ENCODE results near the gene ADAM23. TPM values are rescaled to one million over a fixed set of nuclear protein-coding genes. Genes with fewer than 3 reads are reported as not detected.

ADAM23 gene
- total RNA-seq, 2 experiments from 2014 or later, result 0.10 to 0.42 TPM

GRCh38 chr2:206430452-206430851 lies 12.9 kb upstream of the ADAM23 start:
- Mint-ChIP-seq H3K27me3 (ENCODE audit: low read depth) (peaks cover 5% of the 10 kb centered on the region), H3K27ac (no peak overlapping the region), H3K9me3 (no peaks in the 10 kb centered on the region), H3K4me3 (no peak overlapping the region), H3K36me3 (ENCODE audit: low read depth) (no peaks in the 10 kb centered on the region), H3K4me1 (ENCODE audit: low read depth) (no peaks in the 10 kb centered on the region)
- intact Hi-C loops (cut with micrococcal nuclease), result no loop called here
- DNase-seq, result no peak
- CTCF ChIA-PET, result no interaction called here

- CTCF ChIA-PET, result no interaction called here
- DNase-seq, result no peak
- Mint-ChIP-seq H3K27me3 (ENCODE audit: low read depth) (peaks cover 7% of the 10 kb centered on the region), H3K9me3 (no peaks in the 10 kb centered on the region), H3K4me1 (ENCODE audit: low read depth) (no peaks in the 10 kb centered on the region), H3K4me3 (no peak overlapping the region), H3K27ac (no peak overlapping the region), H3K36me3 (ENCODE audit: low read depth) (no peaks in the 10 kb centered on the region)
- intact Hi-C loops (cut with micrococcal nuclease), result no loop called here
These were observed 11.9 kb upstream of the ADAM23 start for GRCh38 chr2:206431439-206431838.

- peaks cover 9% of the 10 kb centered on the region for H3K27me3 Mint-ChIP-seq (ENCODE audit: low read depth)
- CTCF ChIA-PET, result interaction anchor here (1.0 kb wide), 1 partner anchor 8 kb away, joined by 3 read pairs; no protein-coding TSS in a partner anchor
- no peak overlapping the region for H3K4me3 Mint-ChIP-seq
- no peaks in the 10 kb centered on the region for H3K4me1 Mint-ChIP-seq (ENCODE audit: low read depth)
- no peaks in the 10 kb centered on the region for H3K9me3 Mint-ChIP-seq
- intact Hi-C loops (cut with micrococcal nuclease), result no loop called here
- DNase-seq, result no peak
- H3K36me3 Mint-ChIP-seq (ENCODE audit: low read depth), result no peaks in the 10 kb centered on the region
- no peak overlapping the region for H3K27ac Mint-ChIP-seq
These were observed 10.9 kb upstream of the ADAM23 start for GRCh38 chr2:206432193-206433082.

- H3K27ac Mint-ChIP-seq, result no peak overlapping the region
- intact Hi-C loops (cut with micrococcal nuclease), result no loop called here
- H3K4me1 Mint-ChIP-seq (ENCODE audit: low read depth), result no peaks in the 10 kb centered on the region
- no peak for DNase-seq
- H3K27me3 Mint-ChIP-seq (ENCODE audit: low read depth), result peaks cover 12% of the 10 kb centered on the region
- H3K4me3 Mint-ChIP-seq, result no peak overlapping the region
- H3K36me3 Mint-ChIP-seq (ENCODE audit: low read depth), result no peaks in the 10 kb centered on the region
- CTCF ChIA-PET, result interaction anchor here (0.7 to 1.0 kb wide), 2 partner anchors 9 to 116 kb away, joined by 3 read pairs; no protein-coding TSS in a partner anchor
- H3K9me3 Mint-ChIP-seq, result no peaks in the 10 kb centered on the region
These were observed 10.1 kb upstream of the ADAM23 start for GRCh38 chr2:206433190-206433589.

GRCh38 chr2:206433686-206434085 lies 9.6 kb upstream of the ADAM23 start:
- Mint-ChIP-seq H3K4me1 (ENCODE audit: low read depth) (no peaks in the 10 kb centered on the region), H3K27me3 (ENCODE audit: low read depth) (peaks cover 17% of the 10 kb centered on the region), H3K27ac (no peak overlapping the region), H3K4me3 (no peak overlapping the region), H3K36me3 (ENCODE audit: low read depth) (no peaks in the 10 kb centered on the region), H3K9me3 (no peaks in the 10 kb centered on the region)
- CTCF ChIA-PET, result interaction anchor here (0.7 kb wide), 1 partner anchor 115 kb away, joined by 3 read pairs; no protein-coding TSS in a partner anchor
- DNase-seq, result no peak
- intact Hi-C loops (cut with micrococcal nuclease), result no loop called here

- H3K4me1 Mint-ChIP-seq (ENCODE audit: low read depth), result no peaks in the 10 kb centered on the region
- intact Hi-C loops (cut with micrococcal nuclease), result no loop called here
- peaks cover 26% of the 10 kb centered on the region for H3K27me3 Mint-ChIP-seq (ENCODE audit: low read depth)
- no peaks in the 10 kb centered on the region for H3K36me3 Mint-ChIP-seq (ENCODE audit: low read depth)
- no peak overlapping the region for H3K27ac Mint-ChIP-seq
- no peak overlapping the region for H3K4me3 Mint-ChIP-seq
- no peaks in the 10 kb centered on the region for H3K9me3 Mint-ChIP-seq
- CTCF ChIA-PET, result interaction anchor here (0.5 to 0.6 kb wide), 2 partner anchors 150 to 1696 kb away, joined by 3 to 4 read pairs; no protein-coding TSS in a partner anchor
- no peak for DNase-seq
These were observed 7.6 kb upstream of the ADAM23 start for GRCh38 chr2:206435742-206436141.

GRCh38 chr2:206438196-206438724 lies 5.1 kb upstream of the ADAM23 start:
- Mint-ChIP-seq H3K27me3 (ENCODE audit: low read depth) (peaks cover 40% of the 10 kb centered on the region), H3K36me3 (ENCODE audit: low read depth) (no peaks in the 10 kb centered on the region), H3K4me1 (ENCODE audit: low read depth) (peaks cover 10% of the 10 kb centered on the region), H3K9me3 (no peaks in the 10 kb centered on the region), H3K4me3 (no peak overlapping the region), H3K27ac (no peak overlapping the region)
- no peak for DNase-seq
- intact Hi-C loops (cut with micrococcal nuclease), result no loop called here
- CTCF ChIA-PET, result no interaction called here

GRCh38 chr2:206442474-206442832 lies 879 bp upstream of the ADAM23 start:
- Mint-ChIP-seq H3K4me1 (ENCODE audit: low read depth) (peaks cover 13% of the 10 kb centered on the region), H3K9me3 (no peaks in the 10 kb centered on the region), H3K27me3 (ENCODE audit: low read depth) (peaks cover 59% of the 10 kb centered on the region), H3K4me3 (peak overlapping the region; percentile 70), H3K36me3 (ENCODE audit: low read depth) (no peaks in the 10 kb centered on the region), H3K27ac (no peak overlapping the region)
- CTCF ChIA-PET, result no interaction called here
- intact Hi-C loops (cut with micrococcal nuclease), result loop anchor here (2.0 to 5.0 kb wide), 2 partner anchors 90 to 168 kb away; partner anchors contain the start of gene ZDBF2
- no peak for DNase-seq

- Mint-ChIP-seq H3K36me3 (ENCODE audit: low read depth) (no peaks in the 10 kb centered on the region), H3K27ac (no peak overlapping the region), H3K4me3 (peak overlapping the region; percentile 76), H3K4me1 (ENCODE audit: low read depth) (peaks cover 13% of the 10 kb centered on the region), H3K9me3 (no peaks in the 10 kb centered on the region), H3K27me3 (ENCODE audit: low read depth) (peaks cover 55% of the 10 kb centered on the region)
- peak; percentile 11 for DNase-seq
- intact Hi-C loops (cut with micrococcal nuclease), result loop anchor here (1.0 to 5.0 kb wide), 3 partner anchors 88 to 284 kb away; partner anchors contain the start of gene ZDBF2
- CTCF ChIA-PET, result no interaction called here
These were observed 599 bp downstream of the ADAM23 start for GRCh38 chr2:206443735-206444527.

- CTCF ChIA-PET, result no interaction called here
- no peaks in the 10 kb centered on the region for H3K9me3 Mint-ChIP-seq
- H3K4me3 Mint-ChIP-seq, result no peak overlapping the region
- H3K36me3 Mint-ChIP-seq (ENCODE audit: low read depth), result no peaks in the 10 kb centered on the region
- H3K27me3 Mint-ChIP-seq (ENCODE audit: low read depth), result peaks cover 49% of the 10 kb centered on the region
- DNase-seq, result no peak
- intact Hi-C loops (cut with micrococcal nuclease), result no loop called here
- H3K27ac Mint-ChIP-seq, result no peak overlapping the region
- H3K4me1 Mint-ChIP-seq (ENCODE audit: low read depth), result peaks cover 13% of the 10 kb centered on the region
These were observed 2.6 kb downstream of the ADAM23 start for GRCh38 chr2:206445948-206446347.

GRCh38 chr2:206452242-206452641 lies 8.9 kb downstream of the ADAM23 start:
- H3K27ac Mint-ChIP-seq, result no peak overlapping the region
- CTCF ChIA-PET, result no interaction called here

GRCh38 chr2:206452750-206453149 lies 9.4 kb downstream of the ADAM23 start:
- no peak for DNase-seq
- CTCF ChIA-PET, result no interaction called here
- no peaks in the 10 kb centered on the region for H3K36me3 Mint-ChIP-seq (ENCODE audit: low read depth)
- H3K4me3 Mint-ChIP-seq, result no peak overlapping the region
- no peak overlapping the region for H3K27ac Mint-ChIP-seq
- H3K4me1 Mint-ChIP-seq (ENCODE audit: low read depth), result no peaks in the 10 kb centered on the region
- H3K9me3 Mint-ChIP-seq, result no peaks in the 10 kb centered on the region
- intact Hi-C loops (cut with micrococcal nuclease), result no loop called here
- H3K27me3 Mint-ChIP-seq (ENCODE audit: low read depth), result peaks cover 21% of the 10 kb centered on the region

More at GRCh38 chr2:206452242-206452641, 8.9 kb downstream of the ADAM23 start:
- Mint-ChIP-seq H3K36me3 (ENCODE audit: low read depth) (no peaks in the 10 kb centered on the region), H3K27me3 (ENCODE audit: low read depth) (peaks cover 21% of the 10 kb centered on the region), H3K9me3 (no peaks in the 10 kb centered on the region), H3K4me1 (ENCODE audit: low read depth) (no peaks in the 10 kb centered on the region), H3K4me3 (no peak overlapping the region)
- DNase-seq, result no peak
- intact Hi-C loops (cut with micrococcal nuclease), result no loop called here

Measured in activated naive CD4-positive, alpha-beta T cell treated with anti-CD3 and anti-CD28 coated beads for 36 hours (primary cell).